ENCODE measurements around the gene HMX2.

Gene HMX2

DNA sequence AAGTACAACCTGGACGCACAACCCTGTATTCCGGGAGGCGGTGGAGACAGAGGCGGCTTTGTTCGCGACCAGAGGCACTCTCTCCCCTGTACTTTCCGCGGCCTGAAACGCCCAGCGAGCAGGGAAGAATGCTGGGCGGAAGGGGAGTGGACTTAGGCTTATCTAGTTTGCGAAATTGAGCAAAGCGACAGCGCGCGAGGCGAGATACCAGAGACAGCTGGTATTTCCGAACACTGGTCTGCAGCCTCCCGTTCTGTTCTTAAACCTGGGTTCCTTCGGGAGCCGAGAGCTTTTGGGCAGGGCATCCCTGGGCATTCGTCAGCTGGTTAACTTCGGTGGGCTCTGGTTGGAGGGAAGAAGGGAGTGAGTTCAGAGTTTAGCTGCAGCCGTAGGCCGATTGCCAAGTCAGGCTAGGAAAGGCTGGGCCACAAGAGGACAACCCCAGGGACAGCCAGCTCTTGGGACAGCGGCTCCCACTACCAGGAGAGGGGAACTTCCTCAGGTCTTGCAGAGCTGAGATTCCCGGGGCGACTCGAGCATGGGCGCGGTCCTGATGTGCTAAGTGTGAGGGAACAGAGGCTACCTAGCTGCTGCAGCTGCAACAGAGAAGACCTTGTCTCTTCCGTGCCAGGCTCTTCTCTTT is 8.3 kb upstream of the HMX2 start:
- no peak for DNase-seq

GRCh38 chr10:123140164-123140982 is 7.6 kb upstream of the HMX2 start:
- no peak for DNase-seq

DNA sequence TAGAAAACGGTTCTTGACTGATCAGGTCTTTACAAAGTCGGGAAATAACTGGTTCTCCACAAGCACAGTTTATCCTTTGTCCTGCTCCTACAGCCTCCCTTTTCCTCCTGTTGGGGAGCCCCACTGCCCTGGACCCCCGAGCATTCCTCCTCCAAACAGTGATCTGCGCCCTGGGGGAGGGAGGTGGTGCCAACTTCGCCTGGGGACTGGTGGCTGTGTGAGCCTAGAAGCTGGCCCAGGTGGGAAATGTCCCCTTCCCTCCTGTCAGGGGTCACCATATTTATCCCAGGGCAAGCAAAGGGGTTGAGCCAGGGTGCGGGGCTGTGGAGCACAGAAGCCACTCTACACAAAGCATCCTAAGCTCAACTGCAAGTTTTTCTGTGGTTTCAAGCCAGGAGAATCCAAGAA is 6.9 kb upstream of the HMX2 start:
- no peak for DNase-seq

GRCh38 chr10:123141791-123142700 is 5.9 kb upstream of the HMX2 start:
- DNase-seq = no peak

DNA sequence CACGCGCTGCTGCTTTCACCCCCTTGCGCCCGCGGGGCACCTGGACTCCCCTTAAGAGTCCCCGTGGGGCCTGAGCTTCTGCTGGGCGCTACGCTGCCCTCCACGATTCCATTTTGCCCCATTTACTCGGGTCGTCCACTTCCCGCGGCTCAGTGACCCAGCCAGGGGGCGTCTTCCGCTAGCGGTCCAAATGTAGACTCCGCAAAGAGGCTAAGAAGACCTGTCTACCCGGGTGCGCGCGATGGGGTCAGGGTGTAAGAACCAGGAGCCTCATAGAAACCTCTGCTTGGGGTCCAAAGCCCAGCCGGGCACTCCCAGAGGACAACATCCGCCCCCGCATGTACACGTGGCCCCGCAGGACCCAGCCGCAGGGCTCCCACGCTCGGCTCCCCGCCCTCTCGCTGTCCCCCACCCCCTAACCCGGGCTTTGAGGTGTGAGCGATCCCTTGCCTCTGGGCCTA is 5.2 kb upstream of the HMX2 start:
- DNase-seq = no peak

DNA sequence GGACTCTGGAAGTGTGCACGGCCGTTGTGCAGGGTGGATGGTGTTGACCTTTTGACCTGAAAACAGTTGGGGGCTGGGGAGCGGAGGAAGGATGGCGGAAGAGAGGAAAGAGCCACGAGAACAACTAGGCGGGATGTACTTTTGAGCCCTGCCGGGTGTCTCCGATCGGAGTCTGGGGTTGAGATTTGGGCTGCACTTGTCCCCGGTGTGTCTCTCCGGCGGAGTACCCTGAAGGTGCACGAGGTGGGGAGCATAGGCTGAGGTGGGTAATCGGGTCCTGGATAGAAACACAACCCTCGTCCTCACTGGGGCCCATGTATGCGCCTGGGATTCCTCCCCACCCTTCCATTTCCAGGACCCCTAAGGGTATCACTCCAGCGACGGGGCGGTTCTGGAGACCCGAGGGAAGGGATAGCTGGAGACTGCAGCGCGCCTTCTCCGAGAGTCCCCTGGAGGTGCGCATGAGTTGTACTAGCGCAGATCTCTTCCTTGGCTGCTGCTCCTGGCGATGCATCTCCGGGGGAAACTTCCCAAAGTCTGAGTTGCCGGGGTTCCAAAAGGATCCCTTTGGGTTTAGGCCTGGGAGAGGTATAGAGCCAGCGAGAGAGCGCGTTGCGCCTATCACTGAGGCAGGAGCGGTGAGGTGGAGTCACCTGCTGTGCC is 4.6 kb upstream of the HMX2 start:
- DNase-seq = no peak

GRCh38 chr10:123143825-123144168 is 4.1 kb upstream of the HMX2 start:
- DNase-seq = no peak

DNA sequence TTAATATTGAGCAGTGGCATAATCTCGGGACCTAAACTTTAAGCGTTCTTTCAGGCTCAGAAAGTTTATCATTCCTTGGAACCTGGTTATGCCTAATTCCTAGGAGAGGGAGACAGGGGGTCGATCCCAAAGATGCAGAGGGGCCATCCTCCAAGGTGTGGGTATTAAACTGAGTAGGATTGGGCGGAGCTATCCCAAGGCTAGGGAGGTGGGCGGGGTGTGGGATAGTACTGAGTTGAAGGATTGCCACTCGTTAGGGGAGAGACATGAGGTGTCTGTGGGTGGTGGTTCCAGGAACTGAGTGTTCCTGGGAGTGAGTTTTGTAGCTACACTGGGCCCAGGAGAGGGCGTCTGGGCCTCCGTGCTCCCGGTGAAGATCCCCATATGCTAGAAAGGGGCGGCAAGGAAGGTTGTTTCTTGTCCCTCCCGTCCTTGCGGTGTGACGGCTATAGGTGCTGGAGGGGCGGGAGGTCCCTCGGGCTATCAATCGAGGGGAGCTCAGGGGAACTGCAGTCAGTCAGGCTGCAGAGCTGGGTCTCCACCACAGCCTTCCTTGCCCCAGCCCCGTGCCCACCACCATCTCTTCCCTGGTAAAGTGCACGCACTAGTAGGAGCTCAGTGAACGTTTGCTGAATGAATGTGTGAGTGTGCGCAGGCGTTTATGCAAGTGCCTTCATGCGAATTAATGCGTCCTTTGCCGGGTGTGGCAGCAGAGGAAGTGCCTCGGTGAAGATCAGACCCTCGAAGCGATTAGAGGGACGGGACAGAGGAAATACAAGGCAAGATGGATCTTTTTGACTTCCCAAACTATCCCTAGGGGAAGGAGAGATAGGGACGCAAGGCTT is 3.0 kb upstream of the HMX2 start:
- DNase-seq = no peak

- DNase-seq = no peak
These were observed 2.4 kb upstream of the HMX2 start for GRCh38 chr10:123145542-123146012.

DNA sequence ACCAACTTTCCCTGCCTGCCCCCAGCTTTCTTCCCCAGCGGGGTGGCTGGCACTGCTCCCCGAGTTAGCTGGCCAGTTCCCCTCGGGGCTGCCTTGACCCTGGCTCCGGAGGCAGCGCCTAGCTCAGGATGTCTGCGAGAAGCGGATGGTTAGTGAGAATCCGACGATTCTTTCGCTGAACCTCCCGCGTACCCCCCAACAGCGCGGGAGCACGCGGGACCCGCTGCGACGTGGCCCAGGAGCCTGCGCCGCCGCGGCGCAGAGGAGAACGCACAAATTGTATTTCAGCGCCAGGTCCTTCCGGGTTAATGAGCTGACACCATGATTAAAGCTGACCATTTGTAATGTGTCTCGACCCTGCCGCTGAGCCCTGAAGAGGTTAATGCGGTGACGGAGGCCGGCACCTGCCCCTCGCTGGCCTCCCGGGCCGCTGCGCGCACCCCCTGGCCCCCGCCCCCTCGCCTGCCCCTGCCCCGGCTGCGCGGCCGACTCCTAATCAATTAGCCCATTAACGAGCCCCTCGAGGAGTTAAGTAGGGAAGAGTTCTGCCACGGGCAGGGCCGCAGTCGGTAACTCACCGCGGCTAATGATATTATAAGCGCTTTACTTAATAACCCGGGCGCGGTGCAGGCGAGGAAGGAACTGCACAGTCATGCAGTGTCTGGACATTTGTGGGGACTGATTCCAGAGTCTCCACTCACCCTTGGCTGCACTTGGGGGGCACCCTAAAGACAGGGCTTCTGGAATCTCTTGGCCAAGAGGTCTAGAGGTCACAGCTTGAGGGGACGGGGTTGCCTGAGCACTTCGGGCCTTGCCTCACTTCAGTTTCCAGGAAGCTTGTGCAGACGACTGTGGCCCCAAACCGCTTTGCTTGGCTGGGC is 1.7 kb upstream of the HMX2 start:
- DNase-seq = no peak

DNA sequence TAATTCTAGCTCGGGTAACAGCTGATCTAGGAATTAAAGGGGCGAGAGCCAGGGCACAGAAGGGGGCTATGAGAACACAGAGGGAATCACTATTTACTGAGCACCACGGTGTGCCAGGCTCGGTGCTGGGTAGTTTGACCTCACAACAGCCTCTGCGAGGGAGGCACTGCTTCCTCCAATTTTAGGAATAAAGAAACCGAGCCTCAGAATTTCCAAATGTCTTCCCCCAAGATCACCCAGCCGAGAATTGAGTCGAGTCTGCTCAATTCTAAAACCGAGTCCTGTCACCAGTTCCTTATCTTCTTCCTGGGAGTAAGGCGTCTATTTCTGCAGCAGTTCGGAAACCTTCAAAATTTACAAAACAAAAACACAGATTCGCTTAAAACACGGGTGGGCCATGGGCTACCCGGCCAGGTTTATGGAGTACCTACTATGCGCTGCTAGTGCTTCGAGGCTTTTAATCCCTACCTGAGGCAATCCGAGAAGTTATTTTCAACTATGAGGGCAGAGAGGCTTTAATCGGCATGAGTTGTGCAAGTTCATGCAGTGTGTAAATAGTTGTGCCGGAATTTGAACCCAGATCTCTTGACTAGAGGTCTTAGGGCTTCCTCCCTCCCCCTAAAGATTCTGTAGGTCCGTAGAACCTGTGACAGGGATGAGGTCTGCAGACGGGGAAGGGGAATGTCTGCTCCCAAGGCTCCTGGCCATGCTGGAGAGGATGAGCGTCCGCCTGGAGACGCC is 872 bp upstream of the HMX2 start:
- no peak for DNase-seq

GRCh38 chr10:123148414-123149161 is 652 bp downstream of the HMX2 start:
- DNase-seq = no peak

- no peak for DNase-seq
These were observed 1.2 kb downstream of the HMX2 start for GRCh38 chr10:123149162-123149567.

DNA sequence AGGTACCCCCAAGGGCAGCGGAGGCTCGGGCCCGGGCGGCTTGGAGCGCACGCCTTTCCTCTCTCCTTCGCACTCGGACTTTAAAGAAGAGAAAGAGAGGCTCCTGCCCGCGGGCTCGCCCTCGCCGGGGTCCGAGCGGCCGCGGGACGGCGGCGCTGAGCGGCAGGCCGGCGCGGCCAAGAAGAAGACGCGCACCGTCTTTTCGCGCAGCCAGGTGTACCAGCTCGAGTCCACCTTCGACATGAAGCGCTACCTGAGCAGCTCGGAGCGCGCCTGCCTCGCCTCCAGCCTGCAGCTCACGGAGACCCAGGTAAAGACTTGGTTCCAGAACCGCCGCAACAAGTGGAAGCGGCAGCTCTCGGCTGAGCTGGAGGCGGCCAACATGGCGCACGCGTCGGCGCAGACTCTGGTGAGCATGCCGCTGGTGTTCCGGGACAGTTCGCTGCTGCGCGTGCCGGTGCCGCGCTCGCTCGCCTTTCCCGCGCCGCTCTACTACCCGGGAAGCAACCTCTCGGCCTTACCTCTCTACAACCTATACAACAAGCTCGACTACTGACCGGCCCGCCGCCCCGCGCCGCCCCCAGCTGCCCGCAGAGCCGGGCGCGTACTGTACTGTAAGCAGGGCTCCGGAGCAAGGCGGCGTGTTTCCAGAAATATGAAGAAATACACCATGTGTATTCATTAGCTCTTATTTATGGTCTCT is 1.8 kb downstream of the HMX2 start:
- peak; percentile 63 for DNase-seq

- DNase-seq = no peak
These were observed 2.5 kb downstream of the HMX2 start for GRCh38 chr10:123150271-123150985.

GRCh38 chr10:123150986-123151736 is 3.2 kb downstream of the HMX2 start:
- DNase-seq = no peak

GRCh38 chr10:123151737-123152135 is 3.8 kb downstream of the HMX2 start:
- DNase-seq = no peak

Data from stimulated activated CD4-positive, alpha-beta T cell treated with anti-CD3 and anti-CD28 coated beads, Interleukin-4, amount 100 ng/mL, for 1 hour (primary cell).